Upper lobe of left lung (tissue), 4 donors: ENCODE measurements around the gene LRTM2.

Experiments
- EP300 ChIP-seq, 4 donors: sonication (generic); formaldehyde crosslinking; IDR thresholded peaks; one replicate each; pipeline ENCODE4 v1.5.1; 2017; ENCODE audit warnings: antibody characterized with exemption in 4 of 4, control low read depth in 2 of 4
- POLR2A ChIP-seq, 4 donors: fragments of 450-650 bp; IDR thresholded peaks; one replicate each; pipeline ENCODE4 v1.5.1; 2016 to 2017; ENCODE audit warnings: antibody characterized with exemption in 4 of 4, mild to moderate bottlenecking in 2 of 4
- POLR2AphosphoS5 ChIP-seq, 2 donors: sonication (generic); formaldehyde crosslinking; IDR thresholded peaks; one replicate each; pipeline ENCODE4 v1.5.1; 2017; ENCODE audit warnings: antibody characterized with exemption in 2 of 2
- TF ChIP-seq, protein P1 (sequence below), 6 experiments: fragments of 450-650 bp in 4 of 6; fragments of 200-600 bp in 2 of 6; sonication (generic) in 2 of 6; IDR thresholded peaks; one replicate each; pipeline ENCODE4 v1.5.1; 2016 to 2019; ENCODE audit warnings: antibody characterized with exemption in 6 of 6

DNA sequence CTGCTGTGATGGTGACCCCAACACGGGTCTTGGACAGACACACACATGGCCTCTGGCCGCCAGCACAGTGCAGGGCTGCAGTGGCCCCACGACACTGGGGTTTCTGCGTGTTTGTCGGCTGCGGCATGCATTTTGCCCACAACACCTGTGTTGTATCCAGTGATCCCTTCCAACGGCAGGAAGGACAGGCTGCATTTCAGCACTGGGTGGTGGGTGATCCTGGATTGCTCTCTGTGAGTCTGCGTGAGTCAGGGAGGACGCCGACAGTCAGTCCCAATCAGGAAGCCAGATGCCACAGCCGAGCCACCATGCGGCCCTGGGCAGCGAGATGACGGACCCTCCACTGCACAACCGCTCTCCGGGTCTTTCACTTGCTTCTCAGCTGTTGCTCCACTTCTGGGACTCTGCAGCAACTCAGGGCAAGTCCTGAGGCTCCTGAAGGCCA is 20.6 kb downstream of the LRTM2 start:
- no peak for TF ChIP-seq POLR2AphosphoS5 (IDR thresholded peaks at IDR 0.05)
- TF ChIP-seq, protein P1, sequence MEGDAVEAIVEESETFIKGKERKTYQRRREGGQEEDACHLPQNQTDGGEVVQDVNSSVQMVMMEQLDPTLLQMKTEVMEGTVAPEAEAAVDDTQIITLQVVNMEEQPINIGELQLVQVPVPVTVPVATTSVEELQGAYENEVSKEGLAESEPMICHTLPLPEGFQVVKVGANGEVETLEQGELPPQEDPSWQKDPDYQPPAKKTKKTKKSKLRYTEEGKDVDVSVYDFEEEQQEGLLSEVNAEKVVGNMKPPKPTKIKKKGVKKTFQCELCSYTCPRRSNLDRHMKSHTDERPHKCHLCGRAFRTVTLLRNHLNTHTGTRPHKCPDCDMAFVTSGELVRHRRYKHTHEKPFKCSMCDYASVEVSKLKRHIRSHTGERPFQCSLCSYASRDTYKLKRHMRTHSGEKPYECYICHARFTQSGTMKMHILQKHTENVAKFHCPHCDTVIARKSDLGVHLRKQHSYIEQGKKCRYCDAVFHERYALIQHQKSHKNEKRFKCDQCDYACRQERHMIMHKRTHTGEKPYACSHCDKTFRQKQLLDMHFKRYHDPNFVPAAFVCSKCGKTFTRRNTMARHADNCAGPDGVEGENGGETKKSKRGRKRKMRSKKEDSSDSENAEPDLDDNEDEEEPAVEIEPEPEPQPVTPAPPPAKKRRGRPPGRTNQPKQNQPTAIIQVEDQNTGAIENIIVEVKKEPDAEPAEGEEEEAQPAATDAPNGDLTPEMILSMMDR (IDR thresholded peaks at IDR 0.05), result no peak
- TF ChIP-seq EP300 (IDR thresholded peaks at IDR 0.05), result no peak
- TF ChIP-seq POLR2A (IDR thresholded peaks at IDR 0.05), result no peak
